WTC11 (cell line): ENCODE measurements around the gene TBC1D22B.

ENCODE experiments used
- E2F1 ChIP-seq: sonication (generic); formaldehyde crosslinking; IDR thresholded peaks from 2 replicates; pipeline ENCODE4 v1.8.0; 2022; ENCODE audit warnings: mild to moderate bottlenecking, missing genetic modification reagents
- FOXJ3 ChIP-seq: sonication (generic); formaldehyde crosslinking; IDR thresholded peaks from 2 replicates; pipeline ENCODE4 v1.9.0; 2021; ENCODE audit warnings: missing genetic modification reagents, mild to moderate bottlenecking, borderline replicate concordance
- KAT7 ChIP-seq: sonication (generic); formaldehyde crosslinking; IDR thresholded peaks from 2 replicates; pipeline ENCODE4 v1.8.1; 2023; ENCODE audit warnings: missing genetic modification reagents, mild to moderate bottlenecking, borderline replicate concordance
- MYBL2 ChIP-seq: sonication (generic); formaldehyde crosslinking; IDR thresholded peaks from 2 replicates; pipeline ENCODE4 v1.8.1; 2023; ENCODE audit warnings: mild to moderate bottlenecking, moderate library complexity, missing genetic modification reagents
- NR2C2 ChIP-seq: sonication (generic); formaldehyde crosslinking; IDR thresholded peaks from 2 replicates; pipeline ENCODE4 v1.8.0; 2022; ENCODE audit warnings: mild to moderate bottlenecking, missing genetic modification reagents
- NR3C1 ChIP-seq: sonication (generic); formaldehyde crosslinking; conservative IDR thresholded peaks from 2 replicates; pipeline ENCODE4 v1.8.1; 2023; ENCODE audit warnings: low read depth, mild to moderate bottlenecking, missing genetic modification reagents
- ZNF263 ChIP-seq: sonication (generic); formaldehyde crosslinking; IDR thresholded peaks from 2 replicates; pipeline ENCODE4 v1.8.1; 2022; ENCODE audit warnings: low read depth, mild to moderate bottlenecking, moderate library complexity, missing genetic modification reagents
- TF ChIP-seq, protein P1 (sequence below): fragments of 250-450 bp; sonication (Bioruptor Pico); IDR thresholded peaks from 2 replicates; pipeline ENCODE4 v1.9.0; 2021; ENCODE audit warnings: moderate library complexity, mild to moderate bottlenecking, inconsistent platforms, borderline replicate concordance
- TF ChIP-seq, protein P2 (sequence below): fragments of 200-600 bp; IDR thresholded peaks from 2 replicates; pipeline ENCODE4 v1.8.0; 2022; ENCODE audit warnings: antibody characterized with exemption
- TF ChIP-seq, protein P3 (sequence below): sonication (generic); formaldehyde crosslinking; IDR thresholded peaks from 2 replicates; pipeline ENCODE4 v1.8.1; 2023; ENCODE audit warnings: mild to moderate bottlenecking, missing genetic modification reagents, moderate library complexity

- TF ChIP-seq KAT7 = no peak
- TF ChIP-seq, protein P1, sequence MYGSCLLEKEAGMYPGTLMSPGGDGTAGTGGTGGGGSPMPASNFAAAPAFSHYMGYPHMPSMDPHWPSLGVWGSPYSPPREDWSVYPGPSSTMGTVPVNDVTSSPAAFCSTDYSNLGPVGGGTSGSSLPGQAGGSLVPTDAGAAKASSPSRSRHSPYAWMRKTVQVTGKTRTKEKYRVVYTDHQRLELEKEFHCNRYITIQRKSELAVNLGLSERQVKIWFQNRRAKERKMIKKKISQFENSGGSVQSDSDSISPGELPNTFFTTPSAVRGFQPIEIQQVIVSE (CRISPR knock-in tag) = no peak
- TF ChIP-seq, protein P2, sequence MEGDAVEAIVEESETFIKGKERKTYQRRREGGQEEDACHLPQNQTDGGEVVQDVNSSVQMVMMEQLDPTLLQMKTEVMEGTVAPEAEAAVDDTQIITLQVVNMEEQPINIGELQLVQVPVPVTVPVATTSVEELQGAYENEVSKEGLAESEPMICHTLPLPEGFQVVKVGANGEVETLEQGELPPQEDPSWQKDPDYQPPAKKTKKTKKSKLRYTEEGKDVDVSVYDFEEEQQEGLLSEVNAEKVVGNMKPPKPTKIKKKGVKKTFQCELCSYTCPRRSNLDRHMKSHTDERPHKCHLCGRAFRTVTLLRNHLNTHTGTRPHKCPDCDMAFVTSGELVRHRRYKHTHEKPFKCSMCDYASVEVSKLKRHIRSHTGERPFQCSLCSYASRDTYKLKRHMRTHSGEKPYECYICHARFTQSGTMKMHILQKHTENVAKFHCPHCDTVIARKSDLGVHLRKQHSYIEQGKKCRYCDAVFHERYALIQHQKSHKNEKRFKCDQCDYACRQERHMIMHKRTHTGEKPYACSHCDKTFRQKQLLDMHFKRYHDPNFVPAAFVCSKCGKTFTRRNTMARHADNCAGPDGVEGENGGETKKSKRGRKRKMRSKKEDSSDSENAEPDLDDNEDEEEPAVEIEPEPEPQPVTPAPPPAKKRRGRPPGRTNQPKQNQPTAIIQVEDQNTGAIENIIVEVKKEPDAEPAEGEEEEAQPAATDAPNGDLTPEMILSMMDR = no peak
- TF ChIP-seq FOXJ3 (CRISPR knock-in tag) = no peak
- no peak for TF ChIP-seq E2F1 (CRISPR knock-in tag)
- no peak for TF ChIP-seq NR3C1 (CRISPR knock-in tag)
- TF ChIP-seq MYBL2 (CRISPR knock-in tag) = no peak
- TF ChIP-seq, protein P3, sequence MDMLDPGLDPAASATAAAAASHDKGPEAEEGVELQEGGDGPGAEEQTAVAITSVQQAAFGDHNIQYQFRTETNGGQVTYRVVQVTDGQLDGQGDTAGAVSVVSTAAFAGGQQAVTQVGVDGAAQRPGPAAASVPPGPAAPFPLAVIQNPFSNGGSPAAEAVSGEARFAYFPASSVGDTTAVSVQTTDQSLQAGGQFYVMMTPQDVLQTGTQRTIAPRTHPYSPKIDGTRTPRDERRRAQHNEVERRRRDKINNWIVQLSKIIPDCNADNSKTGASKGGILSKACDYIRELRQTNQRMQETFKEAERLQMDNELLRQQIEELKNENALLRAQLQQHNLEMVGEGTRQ (CRISPR knock-in tag) = no peak
- no peak for TF ChIP-seq ZNF263 (CRISPR knock-in tag)
- no peak for TF ChIP-seq NR2C2
These were observed 16.1 kb downstream of the TBC1D22B start for GRCh38 chr6:37273690-37274089.
